Stimulated activated CD8-positive, alpha-beta memory T cell treated with anti-CD3 and anti-CD28 coated beads, Interleukin-15, amount 100 ng/mL, for 1 hour (primary cell): Measurements from ENCODE around the gene SSH2.
A peak's percentile ranks its signal among the peaks of the same experiment; 100 is the strongest.

Source experiments
- DNase-seq: peaks from one replicate; pipeline ENCODE4 v3.0.0-alpha.2; 2020; ENCODE audit warnings: low read depth

SSH2 gene

GRCh38 chr17:29608986-29609385 is 321.0 kb downstream of the SSH2 start:
- no peak for DNase-seq

- no peak for DNase-seq
These were observed 322.4 kb downstream of the SSH2 start for GRCh38 chr17:29607557-29608195.

- DNase-seq, result no peak
These were observed 326.8 kb downstream of the SSH2 start for GRCh38 chr17:29603109-29603674.

GRCh38 chr17:29597361-29598172 is 332.5 kb downstream of the SSH2 start:
- DNase-seq, result no peak

- DNase-seq, result no peak
These were observed 333.2 kb downstream of the SSH2 start for GRCh38 chr17:29596811-29597210.

- no peak for DNase-seq
These were observed 333.9 kb downstream of the SSH2 start for GRCh38 chr17:29595943-29596774.

GRCh38 chr17:29595107-29595942 is 334.7 kb downstream of the SSH2 start:
- no peak for DNase-seq

- no peak for DNase-seq
These were observed 335.4 kb downstream of the SSH2 start for GRCh38 chr17:29594519-29595090.

- no peak for DNase-seq
These were observed 336.2 kb downstream of the SSH2 start for GRCh38 chr17:29593591-29594518.

- no peak for DNase-seq
These were observed 337.0 kb downstream of the SSH2 start, which contains the start of gene ANKRD13B for GRCh38 chr17:29592850-29593551. Gene ANKRD13B (plus strand): TSS chr17:29593132. CDS start chr17:29593622, 490 bp downstream.

- DNase-seq, result peak; percentile 53
These were observed 338.1 kb downstream of the SSH2 start for GRCh38 chr17:29591737-29592608.

GRCh38 chr17:29591146-29591736 is 338.8 kb downstream of the SSH2 start:
- no peak for DNase-seq

- no peak for DNase-seq
These were observed 339.4 kb downstream of the SSH2 start for GRCh38 chr17:29590411-29591145.

GRCh38 chr17:29589524-29590410 is 340.3 kb downstream of the SSH2 start, which contains the start of gene GIT1:
Gene GIT1 (minus strand): TSS chr17:29589648. CDS start chr17:29589378, 270 bp downstream.
- peak; percentile 58 for DNase-seq

GRCh38 chr17:29588562-29589411 is 341.2 kb downstream of the SSH2 start:
- no peak for DNase-seq
